ENCODE measurements around the gene KIF23.
"Not testable (repeated sequence)": the region's sequence is repeated elsewhere in the genome, so short reads cannot be mapped to it uniquely, and the experiment has no call there.

KIF23 gene

GRCh38 chr15:69439623-69440022, 25.5 kb downstream of the KIF23 start:
- DNase-seq, result no peak

- peak; percentile 25 for DNase-seq
These were observed 29.0 kb downstream of the KIF23 start for GRCh38 chr15:69443032-69443611.

GRCh38 chr15:69444686-69445085, 30.5 kb downstream of the KIF23 start:
- no peak for DNase-seq

- DNase-seq, result no peak
These were observed 32.8 kb downstream of the KIF23 start for GRCh38 chr15:69446953-69447352.

- not testable (repeated sequence) for DNase-seq
These were observed 36.1 kb downstream of the KIF23 start for GRCh38 chr15:69450221-69450620.

GRCh38 chr15:69450968-69451695, 37.0 kb downstream of the KIF23 start:
- no peak for DNase-seq

- DNase-seq, result peak; percentile 30
These were observed 38.0 kb downstream of the KIF23 start for GRCh38 chr15:69451951-69452691.

- peak; percentile 96 for DNase-seq
These were observed 38.8 kb downstream of the KIF23 start, which contains the start of gene RPLP1 for GRCh38 chr15:69452692-69453521. Gene RPLP1 (plus strand): TSS chr15:69452818. CDS start chr15:69452949, 131 bp downstream.

- no peak for DNase-seq
These were observed 40.8 kb downstream of the KIF23 start for GRCh38 chr15:69454953-69455352.

- no peak for DNase-seq
These were observed 42.3 kb downstream of the KIF23 start for GRCh38 chr15:69456208-69457166.

- DNase-seq, result no peak
These were observed 43.4 kb downstream of the KIF23 start for GRCh38 chr15:69457304-69458280.

GRCh38 chr15:69459066-69459465, 44.9 kb downstream of the KIF23 start:
- no peak for DNase-seq

GRCh38 chr15:69460481-69460880, 46.3 kb downstream of the KIF23 start:
- DNase-seq, result no peak

- DNase-seq, result no peak
These were observed 47.9 kb downstream of the KIF23 start for GRCh38 chr15:69462030-69462492.

GRCh38 chr15:69462493-69463181, 48.5 kb downstream of the KIF23 start:
- peak; percentile 95 for DNase-seq

- no peak for DNase-seq
These were observed 49.1 kb downstream of the KIF23 start for GRCh38 chr15:69463182-69463756.

- no peak for DNase-seq
These were observed 51.1 kb downstream of the KIF23 start for GRCh38 chr15:69465253-69465652.

- DNase-seq, result no peak
These were observed 52.6 kb downstream of the KIF23 start for GRCh38 chr15:69466733-69467132.

- DNase-seq, result no peak
These were observed 53.5 kb downstream of the KIF23 start for GRCh38 chr15:69467636-69468035.
